GM12801 (cell line): Measurements from ENCODE around the gene DUSP22.

Experiments used
- TF ChIP-seq, protein P1 (sequence below): IDR thresholded peaks from one replicate; pipeline ENCODE4 v1.5.1; 2011; ENCODE audit warnings: control low read depth; ENCODE audit not compliant: insufficient read length; ENCODE audit errors: extremely low read depth

The DUSP22 gene

GRCh38 chr6:363291-363690, 71.0 kb downstream of the DUSP22 start:
- TF ChIP-seq, protein P1, sequence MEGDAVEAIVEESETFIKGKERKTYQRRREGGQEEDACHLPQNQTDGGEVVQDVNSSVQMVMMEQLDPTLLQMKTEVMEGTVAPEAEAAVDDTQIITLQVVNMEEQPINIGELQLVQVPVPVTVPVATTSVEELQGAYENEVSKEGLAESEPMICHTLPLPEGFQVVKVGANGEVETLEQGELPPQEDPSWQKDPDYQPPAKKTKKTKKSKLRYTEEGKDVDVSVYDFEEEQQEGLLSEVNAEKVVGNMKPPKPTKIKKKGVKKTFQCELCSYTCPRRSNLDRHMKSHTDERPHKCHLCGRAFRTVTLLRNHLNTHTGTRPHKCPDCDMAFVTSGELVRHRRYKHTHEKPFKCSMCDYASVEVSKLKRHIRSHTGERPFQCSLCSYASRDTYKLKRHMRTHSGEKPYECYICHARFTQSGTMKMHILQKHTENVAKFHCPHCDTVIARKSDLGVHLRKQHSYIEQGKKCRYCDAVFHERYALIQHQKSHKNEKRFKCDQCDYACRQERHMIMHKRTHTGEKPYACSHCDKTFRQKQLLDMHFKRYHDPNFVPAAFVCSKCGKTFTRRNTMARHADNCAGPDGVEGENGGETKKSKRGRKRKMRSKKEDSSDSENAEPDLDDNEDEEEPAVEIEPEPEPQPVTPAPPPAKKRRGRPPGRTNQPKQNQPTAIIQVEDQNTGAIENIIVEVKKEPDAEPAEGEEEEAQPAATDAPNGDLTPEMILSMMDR = no peak

DNA sequence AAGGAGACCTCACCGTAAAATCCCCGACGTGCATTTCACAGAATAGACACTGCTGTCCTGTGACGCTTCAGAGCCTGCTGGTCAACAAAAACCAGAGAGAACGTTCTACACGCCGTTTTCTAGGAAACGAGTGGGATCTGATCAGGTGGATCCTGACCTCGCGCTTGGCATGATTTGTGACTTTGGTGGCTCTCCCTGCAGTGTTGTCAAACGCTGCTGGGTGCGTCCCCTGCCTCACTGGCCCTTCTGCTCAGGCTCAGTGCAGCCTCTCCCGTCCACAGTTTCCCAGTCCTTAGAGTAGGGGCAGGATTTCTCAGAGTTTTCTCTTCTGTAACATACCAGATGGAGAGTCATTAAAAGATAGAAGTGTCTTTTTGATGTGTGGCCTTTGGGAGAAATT, 71.6 kb downstream of the DUSP22 start:
- TF ChIP-seq, protein P1 = no peak

DNA sequence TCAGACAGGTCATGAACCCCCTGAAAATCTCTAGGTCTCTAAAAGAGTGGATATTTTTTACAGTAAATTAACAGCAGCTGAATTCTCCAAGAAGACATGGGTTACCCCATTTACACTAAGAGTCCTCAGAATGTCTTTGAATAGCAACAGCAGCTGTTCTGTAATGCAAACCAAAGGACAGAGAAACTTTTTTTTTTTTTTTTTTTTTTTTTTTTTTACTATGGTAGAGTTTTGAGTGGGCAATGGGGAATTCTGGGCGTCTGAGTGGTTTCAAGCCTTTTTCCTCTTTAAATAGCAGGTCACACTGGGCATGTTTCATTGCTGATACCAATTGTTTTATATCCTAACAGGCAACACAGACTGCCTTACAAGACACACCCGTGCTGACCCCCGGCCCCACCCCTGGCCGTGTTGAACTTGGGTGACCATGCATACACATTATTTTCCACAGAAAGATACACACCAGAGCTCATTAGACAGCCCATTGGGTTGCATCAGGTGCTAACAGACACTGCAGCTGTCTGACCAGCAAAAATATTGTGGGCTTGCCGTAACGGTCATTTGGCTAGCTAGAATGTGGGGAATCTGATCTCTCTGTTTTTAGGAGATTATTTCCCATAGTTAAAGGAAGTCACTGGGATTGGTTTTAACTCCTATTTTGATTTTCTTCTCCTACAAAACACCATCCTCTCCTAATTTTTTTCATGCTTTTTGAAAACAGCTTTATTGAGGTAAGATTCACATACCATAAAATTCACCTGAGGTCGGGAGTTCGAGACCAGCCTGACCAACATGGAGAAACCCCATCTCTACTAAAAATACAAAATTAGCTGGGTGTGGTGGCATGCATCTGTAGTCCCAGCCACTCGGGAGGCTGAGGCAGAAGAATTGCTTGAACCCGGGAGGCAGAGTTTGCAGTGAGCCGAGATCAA, 72.6 kb downstream of the DUSP22 start:
- TF ChIP-seq, protein P1 = no peak

GRCh38 chr6:365835-366234, 73.5 kb downstream of the DUSP22 start:
- TF ChIP-seq, protein P1 = no peak

- TF ChIP-seq, protein P1 = no peak
Observed at GRCh38 chr6:366389-367297, 74.4 kb downstream of the DUSP22 start.

GRCh38 chr6:367298-367794, 75.1 kb downstream of the DUSP22 start:
- TF ChIP-seq, protein P1 = no peak

DNA sequence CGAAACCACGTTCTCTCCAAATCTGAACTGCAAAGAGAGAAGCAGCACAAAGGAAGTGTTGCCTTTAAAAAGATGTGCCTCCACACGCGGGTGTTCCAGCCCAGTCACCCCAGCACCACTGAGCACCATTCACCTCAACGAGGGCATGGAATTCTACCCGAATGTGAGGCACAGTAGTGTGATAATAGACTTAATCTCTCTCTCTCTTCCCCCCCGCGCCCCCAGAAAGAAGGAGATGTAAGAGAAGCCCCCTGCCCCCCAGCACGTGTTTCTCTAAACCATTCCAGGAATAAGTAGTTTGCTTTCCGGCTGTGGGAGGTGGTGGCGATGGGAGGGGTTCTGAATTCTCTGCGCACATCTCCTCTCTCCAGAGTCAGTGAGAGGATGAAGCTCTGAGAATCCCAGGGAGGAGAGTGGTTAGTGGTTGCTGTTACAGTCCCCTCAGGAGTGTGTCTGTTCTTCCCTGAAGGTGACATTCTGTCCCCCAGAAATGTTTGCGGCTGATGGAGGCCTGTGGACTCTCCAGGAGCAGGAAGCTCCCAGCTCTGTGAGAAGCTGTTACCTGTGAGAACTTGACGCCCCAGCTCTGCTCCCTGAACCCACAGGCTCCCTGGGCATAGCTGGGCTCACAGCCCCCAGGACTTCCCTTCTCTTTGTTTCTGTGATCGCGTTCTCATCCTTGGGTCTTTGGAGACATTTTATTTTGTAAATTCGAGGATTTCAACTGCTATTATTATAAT, 75.8 kb downstream of the DUSP22 start:
- TF ChIP-seq, protein P1 = no peak
